OCI-M1 (cell line): ENCODE results near the gene ZNF740.
"Not testable (repeated sequence)": the region's sequence is repeated elsewhere in the genome, so short reads cannot be mapped to it uniquely, and the experiment has no call there.

ENCODE experiments used
- DNase-seq: peaks from one replicate; lab custom pipeline; 2025; lab: John Stamatoyannopoulos, UW

The ZNF740 gene

GRCh38 chr12:53173085-53173715 lies 7.3 kb upstream of the ZNF740 start:
- DNase-seq = no peak

- peak; percentile 65 for DNase-seq
Measured at GRCh38 chr12:53174881-53175491, 5.5 kb upstream of the ZNF740 start.

- no peak for DNase-seq
Measured at GRCh38 chr12:53176750-53177149, 3.8 kb upstream of the ZNF740 start.

GRCh38 chr12:53177447-53177846 lies 3.1 kb upstream of the ZNF740 start:
- not testable (repeated sequence) for DNase-seq

GRCh38 chr12:53178803-53179202 lies 1.7 kb upstream of the ZNF740 start:
- DNase-seq = not testable (repeated sequence)

- DNase-seq = no peak
Measured at GRCh38 chr12:53179687-53180219, 769 bp upstream of the ZNF740 start.

- peak; percentile 84 for DNase-seq
Measured at GRCh38 chr12:53180931-53181645, 566 bp downstream of the ZNF740 start.

- peak; percentile 35 for DNase-seq
Measured at GRCh38 chr12:53181935-53182334, 1.4 kb downstream of the ZNF740 start.

- DNase-seq = peak; percentile 78
Measured at GRCh38 chr12:53182903-53183302, 2.4 kb downstream of the ZNF740 start.

- no peak for DNase-seq
Measured at GRCh38 chr12:53184828-53185227, 4.3 kb downstream of the ZNF740 start.

- DNase-seq = no peak
Measured at GRCh38 chr12:53185582-53186153, 5.1 kb downstream of the ZNF740 start.

- no peak for DNase-seq
Measured at GRCh38 chr12:53186745-53187144, 6.2 kb downstream of the ZNF740 start.

- DNase-seq = no peak
Measured at GRCh38 chr12:53187145-53187899, 6.8 kb downstream of the ZNF740 start.

- DNase-seq = peak; percentile 16
Measured at GRCh38 chr12:53190108-53190729, 9.7 kb downstream of the ZNF740 start.

- DNase-seq = no peak
Measured at GRCh38 chr12:53191096-53191884, 10.8 kb downstream of the ZNF740 start.

GRCh38 chr12:53191885-53192530 lies 11.5 kb downstream of the ZNF740 start:
- DNase-seq = no peak

GRCh38 chr12:53192531-53193021 lies 12.1 kb downstream of the ZNF740 start:
- no peak for DNase-seq

- no peak for DNase-seq
Measured at GRCh38 chr12:53193040-53193439, 12.5 kb downstream of the ZNF740 start.

GRCh38 chr12:53193985-53194716 lies 13.6 kb downstream of the ZNF740 start:
- no peak for DNase-seq
